Measurements from ENCODE around the gene RALBP1.

DNA sequence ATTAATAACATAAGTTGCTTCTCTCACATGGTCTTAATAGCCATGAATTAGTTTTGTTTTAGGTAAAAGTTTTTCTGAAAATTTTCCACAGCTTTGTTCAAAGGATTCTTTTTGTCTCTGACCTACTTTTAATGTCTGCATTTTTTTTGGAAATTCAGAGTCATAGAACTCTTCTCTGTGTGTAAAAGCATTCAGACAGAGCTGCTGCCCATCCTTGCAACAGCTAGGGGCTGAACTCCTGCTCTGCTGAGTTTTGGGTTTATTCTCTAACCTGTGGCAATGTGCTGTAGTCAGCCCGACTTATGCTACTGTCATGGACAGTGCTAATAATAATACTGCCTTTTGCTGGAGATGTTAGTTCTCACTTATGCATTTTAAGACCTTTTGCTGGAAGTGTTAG lies 44.1 kb downstream of the RALBP1 start:
- TF ChIP-seq EZH2 (IDR thresholded peaks at IDR 0.05; ENCODE audit: low read depth, low read length, severe bottlenecking) (no peak), SP1 (IDR thresholded peaks at IDR 0.05; ENCODE audit: low read depth, low read length) (no peak), TCF12 (IDR thresholded peaks at IDR 0.05; ENCODE audit: low read depth, low read length) (no peak), POLR2A (IDR thresholded peaks at IDR 0.05; ENCODE audit: control extremely low read depth in 1 of 2, low read depth in 2 of 2, low read length in 2 of 2) (no peak), CTCF (IDR thresholded peaks at IDR 0.05; ENCODE audit: control extremely low read depth in 1 of 3, insufficient read depth in 1 of 3, low read depth in 1 of 3, low read length in 3 of 3) (no peak), HDAC2 (IDR thresholded peaks at IDR 0.05; ENCODE audit: borderline replicate concordance in 1 of 2, low read depth in 2 of 2, low read length in 2 of 2) (no peak), CHD2 (IDR thresholded peaks at IDR 0.05; ENCODE audit: low read length) (no peak), POLR2AphosphoS5 (IDR thresholded peaks at IDR 0.05; ENCODE audit: low read depth, low read length) (no peak), CHD1 (IDR thresholded peaks at IDR 0.05; ENCODE audit: low read depth, low read length) (no peak), EGR1 (IDR thresholded peaks at IDR 0.05; ENCODE audit: borderline replicate concordance, low read depth, low read length) (no peak), SIN3A (conservative IDR thresholded peaks at IDR 0.05 in 1 of 2, IDR thresholded peaks at IDR 0.05 in 1 of 2; ENCODE audit: low read depth in 1 of 2, low read length in 2 of 2) (no peak), BACH1 (IDR thresholded peaks at IDR 0.05; ENCODE audit: low read length) (no peak)
- TF ChIP-seq, protein P1, sequence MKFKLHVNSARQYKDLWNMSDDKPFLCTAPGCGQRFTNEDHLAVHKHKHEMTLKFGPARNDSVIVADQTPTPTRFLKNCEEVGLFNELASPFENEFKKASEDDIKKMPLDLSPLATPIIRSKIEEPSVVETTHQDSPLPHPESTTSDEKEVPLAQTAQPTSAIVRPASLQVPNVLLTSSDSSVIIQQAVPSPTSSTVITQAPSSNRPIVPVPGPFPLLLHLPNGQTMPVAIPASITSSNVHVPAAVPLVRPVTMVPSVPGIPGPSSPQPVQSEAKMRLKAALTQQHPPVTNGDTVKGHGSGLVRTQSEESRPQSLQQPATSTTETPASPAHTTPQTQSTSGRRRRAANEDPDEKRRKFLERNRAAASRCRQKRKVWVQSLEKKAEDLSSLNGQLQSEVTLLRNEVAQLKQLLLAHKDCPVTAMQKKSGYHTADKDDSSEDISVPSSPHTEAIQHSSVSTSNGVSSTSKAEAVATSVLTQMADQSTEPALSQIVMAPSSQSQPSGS (IDR thresholded peaks at IDR 0.05; ENCODE audit: low read length) = no peak

Data from H1 (cell line).